HG02588 (cell line): ENCODE measurements around the gene USH2A.

ENCODE experiments used
- ATAC-seq: cut with Tn5 transposase; IDR thresholded peaks from one replicate; pipeline ENCODE4 v1.9.1; 2021; ENCODE audit warnings: mild to moderate bottlenecking, moderate library complexity; ENCODE audit not compliant: unreplicated experiment

The USH2A gene

DNA sequence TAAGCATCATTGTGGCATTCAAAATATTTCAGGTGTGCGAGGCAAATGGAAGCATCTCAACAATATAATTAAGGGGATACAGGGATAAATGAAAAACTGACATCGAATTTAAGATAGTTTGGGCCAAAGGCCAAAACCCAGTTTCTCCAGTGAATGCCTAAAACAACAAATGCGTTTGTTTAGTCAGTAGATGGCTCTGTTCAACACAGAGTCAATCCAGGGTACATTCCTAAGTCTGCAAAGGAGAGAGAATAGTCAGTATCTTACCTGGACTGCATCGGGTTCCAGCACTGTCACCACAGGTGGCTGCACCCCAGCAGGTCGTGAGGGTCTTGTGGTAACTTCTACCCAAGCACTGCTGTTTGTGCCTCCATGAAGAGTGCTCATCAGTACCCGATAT lies 535.1 kb downstream of the USH2A start:
- no peak for ATAC-seq

DNA sequence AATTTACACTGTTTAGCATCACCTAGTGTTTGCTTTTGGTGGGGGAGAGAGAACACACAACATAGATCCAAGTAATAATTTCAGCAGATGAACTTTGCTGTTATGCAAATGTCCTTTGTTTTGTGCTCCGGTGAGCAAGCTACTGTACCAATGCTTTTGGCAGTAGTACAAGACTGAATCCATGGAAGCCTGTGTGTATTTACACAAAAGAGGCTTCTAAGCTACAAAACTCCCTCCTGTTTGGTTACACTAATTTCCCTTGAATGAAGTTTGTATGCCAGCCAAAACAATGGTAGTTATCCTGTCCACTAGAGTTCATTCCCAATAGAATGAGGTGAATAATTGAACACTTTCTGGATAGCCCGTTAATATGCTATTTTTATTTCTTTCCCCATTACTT lies 535.6 kb downstream of the USH2A start:
- no peak for ATAC-seq

DNA sequence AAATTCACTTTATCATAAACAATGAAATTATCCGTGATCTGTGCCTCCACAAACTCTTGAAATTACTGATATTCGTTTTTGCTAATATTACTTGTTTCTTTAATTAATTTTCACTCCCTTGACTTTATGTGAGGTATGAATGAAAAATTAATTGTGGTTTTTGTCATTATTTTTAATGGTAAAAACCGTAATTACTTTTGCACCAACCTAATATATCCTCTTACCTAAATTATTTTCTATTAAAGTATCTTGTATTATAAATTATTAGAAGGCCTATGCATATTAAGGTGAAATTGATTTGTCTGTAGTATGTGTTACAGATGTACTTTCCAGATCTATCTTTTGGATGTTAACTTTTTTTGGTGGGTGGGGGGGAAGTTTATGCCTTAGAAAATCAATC lies 540.2 kb downstream of the USH2A start:
- no peak for ATAC-seq

DNA sequence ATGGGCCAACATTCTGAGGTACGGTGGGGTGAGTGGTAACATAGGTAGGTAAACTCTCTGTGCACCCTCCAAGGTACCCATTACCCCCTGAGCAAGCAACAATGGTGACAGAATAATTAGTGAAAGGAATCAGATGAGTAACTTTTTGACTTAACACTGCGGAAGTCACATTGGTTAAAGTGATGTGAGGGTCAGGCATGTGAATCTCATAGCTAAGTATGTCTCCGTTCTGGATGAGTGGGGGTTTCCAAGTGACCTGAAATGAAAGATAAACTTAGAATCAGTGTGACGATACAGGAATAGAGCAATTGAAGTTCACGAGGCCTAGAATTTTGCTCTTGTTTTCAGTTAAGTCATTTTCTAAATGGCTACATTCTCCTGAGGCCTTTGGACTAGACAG lies 544.4 kb downstream of the USH2A start:
- no peak for ATAC-seq

DNA sequence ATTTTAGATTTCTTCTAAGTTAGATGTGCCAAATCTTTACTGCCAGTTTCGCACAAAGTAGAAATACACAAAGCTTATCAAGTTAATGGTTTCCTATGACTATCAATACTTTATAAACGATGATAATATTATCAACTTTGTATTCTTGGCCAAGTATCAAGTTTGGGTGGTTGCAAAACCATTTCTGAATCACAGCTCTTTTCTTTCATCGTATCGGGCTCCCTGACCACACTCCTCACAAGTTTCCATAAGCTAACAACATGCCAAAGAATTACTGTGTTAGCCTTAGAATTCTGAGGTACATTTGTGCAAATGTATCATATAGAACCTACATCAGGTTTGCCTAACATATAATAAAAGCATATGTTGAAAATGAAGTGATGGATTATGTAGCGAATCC lies 545.1 kb downstream of the USH2A start:
- no peak for ATAC-seq

DNA sequence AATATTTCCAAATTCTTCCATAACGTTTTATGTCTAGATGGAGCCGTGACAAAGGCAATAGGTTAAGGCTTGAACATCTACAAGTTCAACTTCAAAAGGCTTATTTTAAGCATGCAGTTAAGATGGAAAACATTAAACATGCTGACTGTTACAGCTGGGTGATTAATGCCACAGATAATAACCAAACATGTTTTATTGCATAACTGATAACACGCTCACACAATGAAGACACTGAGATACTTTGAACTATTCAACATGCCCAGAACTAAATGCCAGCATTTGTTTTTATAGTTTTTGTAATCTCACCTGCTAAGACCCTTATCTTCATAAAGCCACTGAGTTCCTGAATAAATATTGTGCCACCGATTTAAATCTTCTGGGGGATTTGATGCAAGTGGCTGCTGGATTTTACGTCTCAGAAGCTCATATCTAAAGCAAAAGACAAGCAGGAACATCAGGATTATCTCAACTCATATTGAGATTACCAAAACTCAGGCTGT lies 545.7 kb downstream of the USH2A start:
- no peak for ATAC-seq

DNA sequence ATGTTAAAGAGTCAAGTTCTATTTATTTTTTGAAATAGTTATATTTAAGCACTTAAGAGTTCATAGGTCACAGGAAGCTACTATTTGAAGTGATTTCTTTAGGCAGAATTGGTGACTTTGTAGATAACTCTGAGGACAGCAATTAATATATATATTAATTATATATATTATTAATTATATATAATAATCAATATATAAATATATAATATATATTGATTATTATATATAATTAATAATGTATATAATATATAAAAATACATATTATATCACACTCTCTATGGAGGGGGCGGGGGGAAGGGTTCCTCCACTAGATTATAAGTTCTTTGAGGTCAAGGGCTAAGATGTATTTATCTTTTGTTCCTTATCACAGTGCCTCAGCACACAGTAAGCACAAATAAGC lies 547.5 kb downstream of the USH2A start:
- no peak for ATAC-seq

DNA sequence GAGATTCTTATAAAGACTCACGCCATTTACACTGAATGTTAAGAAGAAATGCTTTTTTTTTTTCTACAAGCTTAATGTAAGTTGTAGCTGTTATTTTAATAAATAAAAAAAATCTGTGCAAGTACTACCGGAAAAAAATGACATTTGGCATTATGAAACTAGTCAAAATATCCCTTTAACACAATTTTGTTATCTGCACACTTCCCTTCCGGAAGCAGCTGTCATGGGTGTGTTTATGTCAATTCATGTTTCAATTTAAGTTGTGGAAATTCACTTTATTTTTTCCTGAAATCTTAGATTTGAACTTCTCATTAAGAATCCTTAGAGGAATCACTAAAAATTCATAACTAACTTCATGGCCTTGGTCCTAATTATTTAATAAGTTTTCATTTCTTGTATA lies 548.0 kb downstream of the USH2A start:
- ATAC-seq, result no peak

DNA sequence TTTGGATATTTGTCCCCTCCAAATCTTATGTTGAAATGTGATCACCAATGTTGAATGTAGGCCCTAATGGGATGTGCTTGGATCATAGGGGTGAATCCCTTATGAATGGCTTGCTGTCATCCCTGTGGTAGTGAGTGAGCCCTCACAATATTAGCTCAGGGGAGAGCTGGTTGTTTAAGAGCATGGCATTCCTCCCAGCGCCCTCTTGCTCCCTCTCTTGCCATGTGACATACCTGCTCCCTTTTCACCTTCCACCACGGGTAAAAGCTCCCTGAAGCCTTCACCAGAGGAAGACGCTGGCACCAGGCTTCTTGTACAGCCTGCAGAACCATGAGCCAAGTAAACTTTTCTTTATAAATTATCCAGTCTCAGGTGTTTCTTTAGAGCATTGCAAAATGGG lies 550.6 kb downstream of the USH2A start:
- no peak for ATAC-seq

DNA sequence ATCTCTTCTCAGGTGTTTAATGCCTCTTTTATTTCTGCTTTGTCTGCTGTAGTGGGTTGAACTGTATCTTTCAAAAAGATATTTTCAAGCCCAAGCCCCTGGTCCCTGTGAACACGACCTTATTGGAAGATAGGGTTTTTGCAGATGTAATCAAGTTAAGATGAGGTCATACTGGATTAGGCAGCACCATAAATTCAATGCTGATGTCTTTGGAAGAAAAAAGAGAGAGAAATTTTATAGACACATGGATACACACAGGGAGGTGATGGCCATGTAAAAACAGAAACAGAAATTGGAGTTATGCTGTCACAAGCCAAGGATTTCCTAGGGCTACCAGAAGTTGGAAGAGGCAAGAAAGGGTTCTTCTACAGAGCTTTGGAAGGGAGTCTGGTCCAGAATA lies 554.7 kb downstream of the USH2A start:
- no peak for ATAC-seq

DNA sequence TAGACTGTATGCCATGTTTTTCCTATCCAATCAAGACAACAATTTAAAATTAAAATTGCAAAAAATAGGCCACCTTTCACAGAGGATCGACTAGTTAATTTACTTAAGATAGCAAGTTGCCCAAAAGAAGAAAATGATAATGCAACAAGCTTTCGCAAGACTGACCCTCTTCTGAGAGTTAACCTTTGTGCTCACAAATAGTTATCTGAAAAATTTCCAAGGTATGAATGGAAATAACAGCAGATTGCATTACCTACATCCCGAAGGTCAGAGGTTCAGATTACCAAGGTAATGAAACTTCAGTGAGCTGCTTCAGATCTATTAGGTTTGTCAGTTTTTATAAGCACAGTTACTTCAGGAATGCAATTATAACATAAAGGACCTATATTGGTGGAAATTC lies 558.2 kb downstream of the USH2A start:
- ATAC-seq, result no peak

DNA sequence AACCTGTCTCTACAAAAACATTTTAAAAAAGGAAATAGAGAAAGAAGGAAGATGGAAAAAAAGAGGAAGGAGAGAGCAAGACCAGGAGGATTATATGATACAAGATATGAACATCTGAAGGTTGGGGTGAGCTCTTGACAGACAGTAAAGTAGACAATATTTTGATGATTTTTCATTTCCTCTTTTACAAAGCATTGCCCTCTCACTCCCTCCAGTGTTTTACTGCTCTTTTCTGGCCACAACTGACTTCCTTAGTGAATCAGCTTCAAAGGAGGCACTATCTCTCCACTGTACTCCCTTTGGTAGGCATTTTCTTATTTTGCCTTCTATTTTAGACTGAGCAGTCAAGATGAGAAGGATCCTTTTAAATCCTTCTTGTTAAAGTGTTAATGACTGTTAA lies 559.5 kb downstream of the USH2A start:
- ATAC-seq, result no peak

DNA sequence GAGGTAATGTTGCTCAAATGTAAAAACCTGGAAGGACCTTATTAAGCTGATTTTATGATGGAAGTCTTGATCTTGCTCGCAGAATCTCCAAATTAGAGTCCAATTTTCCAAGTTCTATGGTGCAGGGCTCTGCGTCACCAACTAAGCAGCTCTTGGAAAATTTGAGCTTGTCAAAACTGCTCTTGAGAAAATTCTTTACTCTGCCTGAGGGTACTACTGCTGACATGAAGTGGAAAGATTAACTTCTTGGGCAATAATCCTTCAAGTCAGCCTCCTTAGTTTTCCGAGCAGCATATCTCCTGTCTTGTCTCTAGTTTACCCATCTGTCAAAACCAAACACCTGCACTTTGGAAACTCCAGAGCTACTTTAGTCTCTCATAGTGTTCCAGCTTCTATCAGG lies 562.4 kb downstream of the USH2A start:
- no peak for ATAC-seq

DNA sequence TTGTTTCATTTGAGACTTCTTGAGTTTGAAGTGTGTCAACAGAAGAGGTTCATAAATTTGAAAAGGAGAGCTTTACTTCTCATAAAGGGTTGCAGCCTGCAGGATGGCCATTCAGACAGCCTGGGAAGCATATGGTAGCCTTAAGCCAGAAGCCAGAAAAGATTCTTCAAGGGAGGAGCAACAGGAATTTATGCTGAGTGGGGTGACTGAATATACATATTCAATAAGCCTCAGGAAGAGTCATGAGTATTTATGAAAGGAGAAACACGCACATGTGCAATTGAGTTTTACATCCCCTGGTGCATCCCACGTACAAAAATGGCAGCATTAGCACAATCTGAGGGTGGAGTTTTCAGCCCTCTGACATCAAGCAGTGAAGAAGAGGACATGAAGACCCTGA lies 565.9 kb downstream of the USH2A start:
- ATAC-seq, result no peak

DNA sequence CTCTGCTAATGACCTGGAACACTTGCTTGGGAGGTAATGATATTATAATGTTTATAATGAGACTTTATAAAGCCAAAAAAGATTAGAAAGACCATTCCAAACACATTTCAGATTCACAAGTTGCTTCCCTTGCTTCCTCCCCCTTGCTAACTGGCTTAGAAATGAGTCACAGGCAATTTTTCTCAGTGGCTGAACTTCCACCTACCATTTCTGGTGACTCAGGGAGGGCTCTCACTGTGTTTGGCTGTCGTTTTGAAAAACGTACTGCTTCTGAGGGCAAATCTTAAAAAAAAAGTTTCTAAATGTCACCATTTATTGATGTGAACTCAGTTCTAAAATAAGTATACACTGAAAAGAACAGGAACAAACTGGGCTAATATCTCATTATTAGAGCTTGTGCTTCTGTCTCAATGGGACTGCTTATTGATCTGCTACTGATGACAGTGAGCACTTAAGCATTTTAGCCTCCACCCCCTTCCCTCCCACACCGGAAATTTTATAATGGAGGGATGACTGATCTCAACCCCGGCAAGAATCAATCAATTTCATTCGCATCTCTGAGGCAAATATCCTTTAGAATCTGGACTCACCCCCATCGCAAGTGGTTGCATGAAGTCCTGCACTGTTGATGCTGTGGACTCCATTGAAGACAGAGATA lies 577.9 kb downstream of the USH2A start:
- no peak for ATAC-seq

DNA sequence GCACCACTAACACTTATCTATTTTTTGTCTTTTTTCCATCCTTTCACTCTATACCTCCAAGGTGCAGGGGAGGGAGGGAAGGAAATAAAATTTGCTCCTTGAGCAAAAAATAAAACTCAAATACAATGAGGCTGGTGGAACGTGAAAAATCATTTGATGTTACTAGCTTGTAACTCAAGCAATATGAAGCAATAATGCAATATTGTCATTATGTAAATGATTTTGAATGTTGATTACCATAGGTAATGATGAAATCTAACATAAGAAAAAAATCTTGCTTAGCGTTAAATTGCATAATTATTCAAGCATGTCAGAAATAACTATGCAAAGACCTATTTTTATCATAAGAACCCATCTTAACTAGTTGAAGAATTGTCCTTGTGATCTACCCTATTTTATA lies 578.5 kb downstream of the USH2A start:
- ATAC-seq, result no peak

DNA sequence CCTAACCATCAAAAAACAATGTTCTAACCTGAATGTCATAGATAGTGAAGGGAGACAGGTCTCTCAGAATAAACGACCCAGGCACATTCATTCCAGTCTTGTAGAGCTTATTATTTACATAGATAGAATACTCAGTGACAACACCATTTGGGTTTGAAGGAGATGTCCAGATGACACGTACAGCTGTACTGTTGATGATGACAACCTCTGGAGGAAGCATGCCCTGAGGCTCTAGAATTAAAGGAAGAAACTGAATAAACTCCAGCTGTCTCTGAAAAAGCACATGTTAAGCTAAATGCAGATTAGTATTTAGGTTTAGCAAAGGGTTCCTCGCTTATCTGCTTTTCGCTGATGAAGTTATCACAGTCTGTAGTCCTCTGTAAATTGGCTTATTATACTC lies 579.0 kb downstream of the USH2A start:
- no peak for ATAC-seq

DNA sequence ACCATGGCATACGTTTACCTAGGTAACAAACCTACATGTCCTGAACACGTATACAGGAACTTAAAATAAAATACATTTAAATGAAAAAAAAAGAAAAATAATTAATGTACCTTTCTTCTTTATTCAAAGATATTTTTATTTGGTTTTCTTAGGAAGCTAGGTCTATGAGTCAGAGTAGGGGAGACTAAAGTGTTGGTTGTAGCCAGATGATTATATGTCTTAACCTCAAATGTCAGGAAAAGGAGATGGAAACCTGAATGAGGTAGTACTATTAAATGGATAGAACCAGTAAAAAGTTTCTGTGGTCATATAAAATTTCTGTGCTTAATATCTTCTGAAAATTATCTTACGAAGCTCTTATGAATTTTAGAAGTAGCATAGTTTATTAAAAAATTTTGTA lies 580.3 kb downstream of the USH2A start:
- no peak for ATAC-seq

DNA sequence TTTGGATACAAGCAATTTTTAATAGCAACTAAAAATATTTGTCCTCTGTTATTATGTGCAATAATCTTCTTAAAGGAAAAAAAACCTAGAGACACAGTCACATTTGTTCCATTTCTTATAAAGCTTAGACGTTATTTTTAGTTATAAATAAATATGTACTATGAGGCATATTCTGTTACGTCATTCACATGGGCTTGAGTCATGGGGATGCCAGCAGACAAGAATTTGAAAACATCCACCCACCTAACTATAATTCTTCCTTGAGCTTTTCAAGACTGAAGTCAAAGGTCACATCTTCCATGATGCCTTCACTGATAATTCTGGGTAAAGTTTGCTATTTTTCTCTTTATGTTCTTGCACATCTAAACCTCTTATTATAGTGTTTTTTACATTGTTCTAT lies 587.3 kb downstream of the USH2A start:
- ATAC-seq, result no peak

DNA sequence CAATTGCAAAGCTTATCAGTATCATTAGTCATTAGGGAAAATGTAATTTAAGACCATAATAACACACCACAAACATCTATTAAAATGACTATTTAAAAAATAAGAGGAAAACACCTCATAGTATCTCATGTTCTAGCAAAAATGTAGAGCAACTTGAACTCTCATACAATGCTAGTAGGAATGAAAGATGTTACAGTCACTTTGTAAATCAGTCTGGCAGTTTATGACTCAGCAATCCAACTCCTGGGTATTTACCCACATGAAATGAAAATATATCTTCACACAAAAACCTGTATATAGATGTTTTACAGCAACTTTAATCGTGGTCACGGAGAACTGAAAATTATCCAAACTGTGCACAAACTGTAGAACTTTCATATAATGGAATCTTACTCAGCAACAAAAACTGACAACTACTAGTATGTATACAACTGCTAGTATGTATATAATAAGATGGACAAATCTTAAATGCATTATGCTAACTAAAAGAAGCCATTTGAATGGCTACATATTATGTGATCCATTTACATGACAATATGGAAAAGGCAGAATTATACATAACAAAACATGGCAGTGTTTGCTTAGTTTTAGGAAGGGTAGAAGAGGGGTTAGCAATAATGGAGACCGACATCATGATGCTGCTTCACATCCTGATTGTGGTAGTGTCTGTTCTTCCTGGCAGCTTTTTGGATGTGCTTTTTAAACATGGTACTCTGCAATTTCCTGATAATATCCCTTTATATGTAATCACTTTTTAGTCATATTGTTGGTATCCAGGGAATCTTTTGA lies 589.1 kb downstream of the USH2A start:
- ATAC-seq, result no peak

DNA sequence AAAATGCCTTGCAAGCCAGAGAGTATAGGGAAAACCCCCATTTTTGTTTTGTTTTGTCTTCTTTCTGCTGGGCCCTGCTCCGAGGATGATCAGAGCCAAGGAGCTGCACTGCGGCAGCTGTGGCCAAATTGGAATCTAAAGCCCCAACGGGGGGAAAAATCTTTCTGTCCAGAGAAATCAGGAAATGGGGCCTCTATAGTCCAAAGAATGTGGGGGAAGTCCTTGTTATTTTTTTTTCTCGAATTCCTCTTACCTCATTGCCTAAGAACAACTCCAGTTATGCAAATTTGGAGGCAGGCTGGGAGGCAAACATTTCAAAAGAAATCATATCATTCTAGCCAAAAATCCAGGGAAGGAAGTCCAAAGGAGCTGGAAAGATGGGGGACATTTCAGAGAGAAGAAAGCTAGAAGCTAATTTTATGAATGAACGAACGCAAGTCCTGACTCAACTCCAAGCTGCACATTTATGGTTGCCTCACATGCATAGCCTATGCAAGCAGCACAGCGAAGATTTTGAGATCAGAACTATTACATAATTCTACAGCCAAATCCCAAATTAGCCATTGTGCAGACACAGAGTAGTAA lies 592.9 kb downstream of the USH2A start:
- no peak for ATAC-seq

DNA sequence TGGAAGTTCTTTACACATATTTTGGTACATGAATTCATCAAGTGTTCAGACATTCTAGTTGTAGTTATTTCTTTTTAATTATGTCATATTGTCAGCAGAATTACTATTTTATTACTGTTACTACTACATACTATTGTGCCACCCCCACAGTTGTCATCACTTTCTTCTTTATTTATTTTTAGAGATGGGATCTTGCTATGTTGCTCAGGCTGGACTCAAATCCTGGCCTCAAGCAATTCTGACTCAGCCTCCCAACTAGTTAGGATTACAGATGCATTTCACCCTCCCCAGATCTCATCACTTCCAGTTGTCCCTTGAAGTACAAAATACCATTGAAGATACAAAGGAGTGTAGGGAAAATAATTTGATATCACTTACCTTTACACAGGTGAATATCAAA lies 598.2 kb downstream of the USH2A start:
- no peak for ATAC-seq
